ENCODE results near the gene CEP76. TPM values are rescaled to one million over a fixed set of nuclear protein-coding genes. Genes with fewer than 3 reads are reported as not detected.

Gene CEP76
- polyA plus RNA-seq, 1 donor from 2014 or later = 21.4 TPM

GRCh38 chr18:12721495-12722275, 19.2 kb upstream of the CEP76 start:
- Histone ChIP-seq H3K27ac (ENCODE audit: low read length) (no peak overlapping the region), H3K27me3 (ENCODE audit: insufficient read depth, low read depth, low read length) (no peaks in the 10 kb centered on the region), H3K9ac (ENCODE audit: low read length) (no peak overlapping the region), H3K4me2 (ENCODE audit: low read length) (no peak overlapping the region), H3K9me2 (ENCODE audit: insufficient read depth, low read length) (no peaks in the 10 kb centered on the region), H2AFZ (ENCODE audit: low read depth, low read length) (no peak overlapping the region), H3K36me3 (ENCODE audit: insufficient read depth, low read length) (peaks cover 4% of the 10 kb centered on the region), H4K20me1 (ENCODE audit: insufficient read depth) (no peaks in the 10 kb centered on the region), H3K9me3 (ENCODE audit: low read length) (no peaks in the 10 kb centered on the region), H3K79me2 (replicated peaks; ENCODE audit: insufficient read depth, low read length) (no peaks in the 10 kb centered on the region), H3K4me3 (ENCODE audit: low read length) (no peak overlapping the region), H3F3A (ENCODE audit: insufficient read depth, low read length, poor library complexity, severe bottlenecking) (no peaks in the 10 kb centered on the region)
- TF ChIP-seq MXI1 (conservative IDR thresholded peaks at IDR 0.05; ENCODE audit: poor library complexity, severe bottlenecking) (no peak), TAF1 (IDR thresholded peaks at IDR 0.05; ENCODE audit: low read depth) (no peak), EZH2 (IDR thresholded peaks at IDR 0.05; ENCODE audit: borderline replicate concordance, insufficient read depth, low read length, poor library complexity, severe bottlenecking) (no peak), SMC3 (conservative IDR thresholded peaks at IDR 0.05; ENCODE audit: poor library complexity) (no peak), EP300 (conservative IDR thresholded peaks at IDR 0.05; ENCODE audit: poor library complexity, severe bottlenecking) (no peak), CTCF (IDR thresholded peaks at IDR 0.05; ENCODE audit: poor library complexity, severe bottlenecking) (no peak), POLR2AphosphoS5 (IDR thresholded peaks at IDR 0.05) (no peak), RAD21 (conservative IDR thresholded peaks at IDR 0.05) (no peak), REST (IDR thresholded peaks at IDR 0.05; ENCODE audit: borderline replicate concordance) (no peak)

DNA sequence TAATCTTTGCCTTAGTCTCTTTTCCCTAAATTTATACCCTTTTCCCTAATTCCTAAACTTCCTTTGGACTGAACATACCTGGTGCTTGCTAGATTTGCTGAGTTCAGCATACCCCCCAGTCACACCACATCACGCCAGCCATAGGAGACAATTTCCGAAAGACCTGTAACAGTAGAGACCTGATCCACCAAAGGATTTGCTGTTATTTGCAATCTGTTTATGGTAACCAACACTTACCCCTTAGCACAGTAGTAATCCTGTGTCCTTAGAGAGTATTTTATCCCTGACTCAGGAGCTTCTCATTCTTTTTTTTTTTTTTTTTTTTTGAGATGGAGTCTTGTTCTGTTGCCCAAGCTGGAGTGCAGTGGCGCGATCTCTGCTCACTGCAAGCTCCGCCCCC, 8.9 kb upstream of the CEP76 start:
- Histone ChIP-seq H3K4me3 (ENCODE audit: low read length) (no peak overlapping the region), H3K79me2 (replicated peaks; ENCODE audit: insufficient read depth, low read length) (no peaks in the 10 kb centered on the region), H3K9me3 (ENCODE audit: low read length) (no peaks in the 10 kb centered on the region), H4K20me1 (ENCODE audit: insufficient read depth) (no peaks in the 10 kb centered on the region), H3F3A (ENCODE audit: insufficient read depth, low read length, poor library complexity, severe bottlenecking) (no peaks in the 10 kb centered on the region), H3K27me3 (ENCODE audit: insufficient read depth, low read depth, low read length) (no peaks in the 10 kb centered on the region), H3K9ac (ENCODE audit: low read length) (no peak overlapping the region), H3K36me3 (ENCODE audit: insufficient read depth, low read length) (peaks cover 8% of the 10 kb centered on the region), H2AFZ (ENCODE audit: low read depth, low read length) (no peak overlapping the region), H3K4me2 (ENCODE audit: low read length) (no peak overlapping the region), H3K9me2 (ENCODE audit: insufficient read depth, low read length) (no peaks in the 10 kb centered on the region), H3K27ac (ENCODE audit: low read length) (no peak overlapping the region)
- no peak for TF ChIP-seq SMC3 (conservative IDR thresholded peaks at IDR 0.05; ENCODE audit: poor library complexity)
- TF ChIP-seq EZH2 (IDR thresholded peaks at IDR 0.05; ENCODE audit: borderline replicate concordance, insufficient read depth, low read length, poor library complexity, severe bottlenecking) = no peak
- no peak for TF ChIP-seq TAF1 (IDR thresholded peaks at IDR 0.05; ENCODE audit: low read depth)
- TF ChIP-seq EP300 (conservative IDR thresholded peaks at IDR 0.05; ENCODE audit: poor library complexity, severe bottlenecking) = no peak
- no peak for TF ChIP-seq CTCF (IDR thresholded peaks at IDR 0.05; ENCODE audit: poor library complexity, severe bottlenecking)
- TF ChIP-seq POLR2AphosphoS5 (IDR thresholded peaks at IDR 0.05) = no peak
- TF ChIP-seq RAD21 (conservative IDR thresholded peaks at IDR 0.05) = no peak
- TF ChIP-seq REST (IDR thresholded peaks at IDR 0.05; ENCODE audit: borderline replicate concordance) = no peak
- TF ChIP-seq MXI1 (conservative IDR thresholded peaks at IDR 0.05; ENCODE audit: poor library complexity, severe bottlenecking) = no peak

All from neural cell (in vitro differentiated cells).